Duodenal mucosa (tissue), 2 donors: ENCODE results near the gene RPGR.

Experiments used
- H3K27ac ChIP-seq: one replicate; pipeline ENCODE4 v1.7.0; 2013; ENCODE audit warnings: low read depth, low read length
- H3K27me3 ChIP-seq, 2 donors: one replicate each; pipeline ENCODE4 v1.7.0; 2013; ENCODE audit warnings: low read length in 2 of 2, control low read depth in 1 of 2; ENCODE audit not compliant: insufficient read depth in 2 of 2, control insufficient read depth in 1 of 2
- H3K36me3 ChIP-seq, 2 donors: one replicate each; pipeline ENCODE4 v1.7.0; 2013; ENCODE audit warnings: low read length in 2 of 2, control low read depth in 1 of 2; ENCODE audit not compliant: insufficient read depth in 2 of 2, control insufficient read depth in 1 of 2
- H3K4me1 ChIP-seq, 2 donors: one replicate each; pipeline ENCODE4 v1.7.0; 2013; ENCODE audit warnings: low read length in 2 of 2, control low read depth in 1 of 2; ENCODE audit not compliant: insufficient read depth in 2 of 2, control insufficient read depth in 1 of 2
- H3K4me3 ChIP-seq, 2 donors: one replicate each; pipeline ENCODE4 v1.7.0; 2013; ENCODE audit warnings: low read length in 2 of 2, low read depth in 1 of 2
- H3K9ac ChIP-seq, 2 donors: one replicate each; pipeline ENCODE4 v1.7.0; 2013; ENCODE audit warnings: low read length in 2 of 2, low read depth in 1 of 2
- H3K9me3 ChIP-seq, 2 donors: one replicate each; pipeline ENCODE4 v1.7.0; 2013; ENCODE audit warnings: low read length in 2 of 2, control low read depth in 1 of 2; ENCODE audit not compliant: control insufficient read depth in 1 of 2

The RPGR gene

DNA sequence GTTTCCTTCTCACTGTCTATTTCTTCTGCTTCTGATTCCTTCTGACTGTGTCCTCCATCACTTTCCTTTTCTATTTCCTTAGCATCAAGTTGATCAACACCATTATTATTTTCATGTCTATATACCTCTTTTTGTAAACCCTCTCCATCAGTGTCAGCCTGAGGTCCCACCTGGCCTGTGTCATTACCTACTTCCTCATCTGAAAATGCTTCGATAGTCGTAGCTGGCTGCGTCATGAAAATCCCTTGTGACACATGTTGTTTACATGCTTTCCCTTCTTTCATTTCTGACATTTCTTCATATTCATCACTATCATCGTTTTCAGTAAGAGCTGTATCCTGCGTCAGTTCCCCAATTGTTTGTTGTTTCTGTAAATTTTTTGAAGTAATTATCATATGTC lies 39.6 kb downstream of the RPGR start:
- Histone ChIP-seq H3K9me3 (no peaks in the 10 kb centered on the region), H3K4me1 (no peaks in the 10 kb centered on the region)

DNA sequence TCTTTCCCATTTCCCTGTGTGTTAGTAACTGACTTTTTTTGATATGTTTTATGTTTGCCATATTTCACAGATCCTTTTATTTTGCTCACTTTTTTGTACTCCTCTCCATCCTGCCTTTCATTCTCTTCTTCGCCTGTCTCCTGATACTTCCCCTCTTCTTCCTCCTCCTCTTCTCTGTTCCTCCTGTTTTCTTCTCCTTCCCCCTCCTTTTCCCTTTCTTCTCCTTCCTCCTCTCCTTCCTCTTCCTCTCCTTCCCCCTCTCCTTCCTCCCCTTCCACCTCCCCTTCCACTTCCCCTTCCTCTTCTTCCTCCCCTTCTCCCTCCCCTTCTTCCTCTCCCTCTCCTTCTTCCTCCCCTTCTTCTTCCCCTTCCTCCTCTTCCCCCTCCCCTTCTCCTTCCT lies 41.7 kb downstream of the RPGR start:
- H3K4me3 ChIP-seq = no peak overlapping the region
- no peak overlapping the region for H3K9ac ChIP-seq
- no peaks in the 10 kb centered on the region for H3K36me3 ChIP-seq
- no peak overlapping the region for H3K27ac ChIP-seq
- no peaks in the 10 kb centered on the region for H3K4me1 ChIP-seq
- H3K9me3 ChIP-seq = no peaks in the 10 kb centered on the region
- no peaks in the 10 kb centered on the region for H3K27me3 ChIP-seq

More for the DNA sequence above, 39.6 kb downstream of the RPGR start:
- no peak overlapping the region for H3K9ac ChIP-seq
- H3K27me3 ChIP-seq = no peaks in the 10 kb centered on the region
- no peak overlapping the region for H3K4me3 ChIP-seq
- H3K27ac ChIP-seq = no peak overlapping the region
- H3K36me3 ChIP-seq = no peaks in the 10 kb centered on the region

DNA sequence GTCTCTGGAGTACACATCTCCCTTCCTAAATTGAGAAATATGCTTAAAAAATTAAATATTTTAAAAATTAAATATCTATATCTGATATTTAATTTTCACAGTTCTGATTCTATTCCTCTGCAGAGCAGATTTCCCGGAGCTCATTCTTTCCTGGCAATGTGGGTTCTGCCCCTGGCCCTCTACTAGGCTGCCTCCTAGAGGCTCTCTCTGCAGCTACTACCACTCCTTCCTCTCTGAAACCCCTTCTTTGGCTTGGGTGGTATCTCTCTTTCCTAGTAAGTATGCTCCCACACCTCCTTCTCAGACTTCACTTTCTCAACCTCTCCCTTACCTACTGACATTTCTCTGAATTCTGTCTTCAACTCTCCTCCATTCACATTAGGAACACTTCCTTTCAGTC lies 45.3 kb downstream of the RPGR start:
- H3K4me1 ChIP-seq = peaks cover 0 to 4% of the 10 kb centered on the region in 2 donors
- H3K9ac ChIP-seq = no peak overlapping the region

DNA sequence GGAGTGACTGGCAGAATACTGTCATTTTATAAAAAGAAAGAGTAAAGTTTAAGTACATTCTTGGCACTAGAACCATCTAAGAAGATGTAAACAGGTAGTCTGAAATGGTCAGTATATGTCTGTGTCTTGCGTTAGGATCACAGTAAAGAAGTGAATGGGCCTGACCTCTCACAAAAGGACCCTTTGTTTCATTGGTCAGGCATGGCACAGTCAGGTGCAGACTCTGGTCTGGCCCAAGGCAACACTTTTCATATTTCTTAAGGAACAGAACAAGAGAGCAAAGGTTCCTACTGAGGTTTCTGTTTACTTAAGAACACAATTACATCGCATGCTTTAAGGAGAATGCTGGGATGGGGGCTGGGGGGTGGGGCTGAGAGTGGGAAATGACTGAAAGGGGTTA lies 48.1 kb downstream of the RPGR start:
- Histone ChIP-seq H3K27ac (no peak overlapping the region), H3K27me3 (no peaks in the 10 kb centered on the region), H3K4me3 (no peak overlapping the region), H3K9me3 (no peaks in the 10 kb centered on the region), H3K9ac (no peak overlapping the region), H3K36me3 (no peaks in the 10 kb centered on the region), H3K4me1 (peaks cover 0 to 15% of the 10 kb centered on the region in 2 donors)

More for the DNA sequence above, 45.3 kb downstream of the RPGR start:
- Histone ChIP-seq H3K27ac (no peak overlapping the region), H3K36me3 (no peaks in the 10 kb centered on the region), H3K9me3 (no peaks in the 10 kb centered on the region), H3K27me3 (no peaks in the 10 kb centered on the region), H3K4me3 (no peak overlapping the region)

DNA sequence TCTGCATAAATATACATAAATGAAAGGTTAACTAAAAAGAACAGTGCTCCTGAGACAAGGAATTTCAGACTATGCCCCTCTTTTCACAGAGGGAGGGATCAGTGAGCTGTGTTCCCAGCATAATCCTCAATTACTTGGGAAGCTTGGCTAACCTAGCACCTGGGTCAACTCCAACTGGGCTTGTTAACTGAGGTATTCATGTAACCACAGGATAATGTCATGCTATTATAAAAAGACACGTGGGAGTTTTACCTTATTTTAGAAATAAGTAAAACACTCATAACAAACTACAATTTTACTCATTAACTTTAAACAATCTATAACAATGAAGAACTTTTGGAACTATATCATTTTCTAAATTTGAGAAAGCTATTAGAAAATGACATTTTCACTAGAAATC lies 48.6 kb downstream of the RPGR start:
- no peaks in the 10 kb centered on the region for H3K9me3 ChIP-seq
- no peak overlapping the region for H3K27ac ChIP-seq
- H3K36me3 ChIP-seq = no peaks in the 10 kb centered on the region
- H3K9ac ChIP-seq = no peak overlapping the region
- H3K4me3 ChIP-seq = no peak overlapping the region
- no peaks in the 10 kb centered on the region for H3K27me3 ChIP-seq
- H3K4me1 ChIP-seq = peaks cover 0 to 15% of the 10 kb centered on the region in 2 donors

DNA sequence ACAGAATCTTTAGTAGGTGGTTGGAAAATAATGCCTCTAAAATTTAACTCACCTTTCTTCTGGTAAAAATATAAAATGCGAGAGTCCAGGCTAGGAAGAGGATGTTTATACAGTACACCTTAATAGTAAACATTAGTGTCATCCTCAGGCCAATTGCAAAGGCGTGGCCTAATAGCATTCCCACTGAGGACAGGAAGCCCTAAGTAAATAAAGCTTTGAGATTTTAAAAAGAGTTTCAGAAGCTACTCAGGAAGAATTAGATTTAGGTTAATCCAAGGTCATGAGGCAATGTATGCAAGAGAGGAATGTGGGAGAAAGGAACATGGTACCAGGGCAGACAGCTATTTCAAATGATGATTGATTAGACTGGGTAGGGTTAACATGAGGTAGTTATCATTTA lies 49.5 kb downstream of the RPGR start:
- H3K4me3 ChIP-seq = no peak overlapping the region
- no peak overlapping the region for H3K27ac ChIP-seq
- no peaks in the 10 kb centered on the region for H3K36me3 ChIP-seq
- H3K9ac ChIP-seq = no peak overlapping the region
- H3K4me1 ChIP-seq = peaks cover 0 to 15% of the 10 kb centered on the region in 2 donors
- no peaks in the 10 kb centered on the region for H3K9me3 ChIP-seq
- H3K27me3 ChIP-seq = no peaks in the 10 kb centered on the region

DNA sequence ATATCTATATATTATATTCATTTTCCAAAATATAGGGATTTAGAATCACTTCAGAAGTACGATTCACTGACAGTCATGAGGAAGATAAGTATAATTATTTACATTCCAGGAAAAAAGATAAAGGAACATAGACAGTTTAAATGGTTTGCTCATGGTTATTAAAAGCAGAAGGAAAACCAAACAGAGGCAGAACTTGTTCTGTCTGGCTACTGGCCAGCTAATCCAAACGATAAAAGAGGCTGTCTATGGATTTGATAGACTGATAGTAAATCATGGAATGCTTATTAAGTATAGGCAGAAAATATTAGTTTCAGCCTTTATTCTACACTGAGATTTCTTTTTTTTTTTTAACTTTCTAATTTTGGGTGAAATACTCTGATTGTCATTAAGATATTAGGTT lies 50.2 kb downstream of the RPGR start:
- no peaks in the 10 kb centered on the region for H3K9me3 ChIP-seq
- no peak overlapping the region for H3K4me3 ChIP-seq
- no peak overlapping the region for H3K27ac ChIP-seq
- H3K4me1 ChIP-seq = peaks cover 0 to 15% of the 10 kb centered on the region in 2 donors
- no peaks in the 10 kb centered on the region for H3K36me3 ChIP-seq
- H3K27me3 ChIP-seq = no peaks in the 10 kb centered on the region
- no peak overlapping the region for H3K9ac ChIP-seq

DNA sequence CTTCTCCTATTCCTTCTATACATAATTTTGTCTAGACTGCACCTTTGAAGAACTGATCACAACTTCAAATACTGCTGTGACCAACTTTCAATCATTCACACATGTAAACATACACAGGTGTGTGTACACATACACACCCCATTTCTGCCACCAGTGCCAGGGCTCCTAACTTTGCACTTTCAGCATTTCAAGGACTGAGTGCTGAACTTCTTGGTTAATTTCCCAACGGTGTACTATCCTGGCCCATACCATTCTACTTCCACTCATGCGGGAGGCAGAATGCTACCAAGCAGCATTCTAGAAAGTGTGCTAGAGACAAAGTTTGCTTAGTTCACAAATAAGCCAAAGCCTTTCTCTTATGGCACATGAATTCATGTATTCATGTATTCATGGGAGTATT lies 51.2 kb downstream of the RPGR start:
- Histone ChIP-seq H3K4me3 (no peak overlapping the region), H3K4me1 (peaks cover 0 to 15% of the 10 kb centered on the region in 2 donors), H3K27ac (no peak overlapping the region), H3K36me3 (no peaks in the 10 kb centered on the region), H3K27me3 (no peaks in the 10 kb centered on the region), H3K9me3 (no peaks in the 10 kb centered on the region), H3K9ac (no peak overlapping the region)

DNA sequence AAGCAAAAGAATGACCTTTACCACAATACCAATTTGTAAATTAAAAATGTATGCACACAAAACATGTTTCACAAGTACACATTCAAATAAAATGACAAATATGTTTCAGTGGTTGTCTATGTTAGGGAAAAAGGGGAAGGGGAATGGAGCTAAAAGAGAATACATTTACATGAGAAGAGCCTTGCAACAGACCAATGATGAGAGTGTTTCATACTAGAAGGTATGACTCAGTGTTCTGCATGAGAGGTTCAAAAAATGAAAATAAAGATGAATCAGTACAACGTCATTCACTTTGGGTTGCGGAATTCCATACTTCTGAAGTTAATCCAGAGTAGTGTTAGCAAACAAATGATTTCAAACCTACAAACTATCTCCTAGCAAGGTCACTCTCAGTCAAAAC lies 51.7 kb downstream of the RPGR start:
- no peak overlapping the region for H3K4me3 ChIP-seq
- H3K9ac ChIP-seq = no peak overlapping the region
- no peaks in the 10 kb centered on the region for H3K9me3 ChIP-seq
- H3K27ac ChIP-seq = no peak overlapping the region
- peaks cover 0 to 17% of the 10 kb centered on the region in 2 donors for H3K4me1 ChIP-seq
- no peaks in the 10 kb centered on the region for H3K27me3 ChIP-seq
- no peaks in the 10 kb centered on the region for H3K36me3 ChIP-seq

DNA sequence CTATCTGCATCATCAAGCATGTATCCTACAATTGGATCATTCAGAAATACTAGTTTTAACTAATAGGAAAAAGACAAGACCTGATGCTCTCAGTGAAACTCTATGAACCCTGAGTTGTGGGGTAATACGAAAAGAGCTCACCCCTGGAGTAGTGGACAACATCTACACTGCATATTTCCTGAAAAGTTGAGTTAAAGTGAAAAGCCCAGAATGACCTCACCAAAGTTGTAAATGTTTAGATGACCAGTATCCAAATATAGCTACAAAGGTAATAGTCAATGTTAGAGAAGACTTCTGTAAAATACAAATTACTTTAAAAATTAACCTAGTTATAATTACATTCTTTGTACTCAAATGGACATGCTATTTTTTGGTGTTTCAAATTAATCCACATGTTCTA lies 53.9 kb downstream of the RPGR start:
- Histone ChIP-seq H3K4me3 (no peak overlapping the region), H3K36me3 (no peaks in the 10 kb centered on the region), H3K27me3 (no peaks in the 10 kb centered on the region), H3K9ac (no peak overlapping the region), H3K4me1 (peaks cover 0 to 18% of the 10 kb centered on the region in 2 donors), H3K27ac (no peak overlapping the region), H3K9me3 (no peaks in the 10 kb centered on the region)

DNA sequence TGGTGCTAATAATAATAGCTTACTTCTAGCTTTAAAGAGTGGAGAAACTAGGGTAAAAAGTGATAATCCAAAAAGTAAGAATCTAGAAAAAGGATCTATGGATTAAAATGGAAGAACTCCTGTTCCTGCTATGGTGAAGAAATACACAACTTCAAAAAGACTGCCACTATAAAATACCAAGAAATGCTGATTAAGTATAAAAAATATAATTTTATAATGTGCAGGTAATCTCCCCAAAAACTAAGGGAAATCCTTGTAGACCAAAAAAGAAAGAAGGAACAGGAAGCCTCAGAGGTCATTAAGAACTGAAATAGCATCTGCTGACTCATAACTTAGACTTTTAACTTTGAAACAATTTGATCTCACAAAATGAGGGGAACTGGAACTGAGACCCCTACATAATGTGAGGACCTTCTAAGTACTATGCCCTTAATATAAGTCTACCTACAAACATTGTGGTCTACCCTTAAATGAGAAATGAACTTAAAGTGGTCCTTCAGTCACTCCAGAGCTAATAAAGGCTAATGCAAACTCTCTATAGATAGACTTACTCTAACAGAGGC lies 56.1 kb downstream of the RPGR start:
- Histone ChIP-seq H3K4me1 (peaks cover 0 to 8% of the 10 kb centered on the region in 2 donors), H3K4me3 (no peak overlapping the region)

More for the DNA sequence above, 56.1 kb downstream of the RPGR start:
- Histone ChIP-seq H3K27ac (no peak overlapping the region), H3K36me3 (no peaks in the 10 kb centered on the region), H3K9me3 (no peaks in the 10 kb centered on the region), H3K9ac (no peak overlapping the region), H3K27me3 (no peaks in the 10 kb centered on the region)
